HG02763 (cell line): ENCODE data around the gene APOA4.
"Not testable (repeated sequence)": the region's sequence is repeated elsewhere in the genome, so short reads cannot be mapped to it uniquely, and the experiment has no call there.

Source experiments
- ATAC-seq: cut with Tn5 transposase; IDR thresholded peaks from one replicate; pipeline ENCODE4 v1.9.1; 2021; ENCODE audit warnings: mild to moderate bottlenecking, moderate library complexity; ENCODE audit not compliant: unreplicated experiment

The APOA4 gene

GRCh38 chr11:116849486-116849885 is 26.4 kb upstream of the APOA4 start:
- no peak for ATAC-seq

- ATAC-seq = no peak
These were observed 26.0 kb upstream of the APOA4 start for GRCh38 chr11:116849060-116849459.

- ATAC-seq = no peak
These were observed 24.5 kb upstream of the APOA4 start for GRCh38 chr11:116847612-116848011.

DNA sequence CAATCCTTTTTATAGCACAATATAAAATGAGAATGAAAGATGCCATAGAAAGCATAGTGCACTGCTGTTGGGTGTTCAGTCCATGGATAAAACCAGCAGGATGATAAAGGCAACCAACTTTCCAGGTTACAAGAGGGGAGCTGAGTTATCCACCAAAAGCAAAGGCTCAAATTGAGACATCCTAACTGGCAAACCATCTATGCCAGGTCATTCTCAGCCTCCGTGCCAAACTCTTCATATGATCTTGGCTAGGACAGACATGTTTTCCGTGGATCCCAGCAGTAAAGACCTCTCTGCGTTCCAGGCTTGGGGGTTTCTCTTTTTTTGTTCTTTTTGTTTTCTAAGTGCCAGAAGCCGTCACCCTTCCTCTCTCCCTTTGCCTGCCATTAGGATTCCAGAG is 21.6 kb upstream of the APOA4 start:
- no peak for ATAC-seq

DNA sequence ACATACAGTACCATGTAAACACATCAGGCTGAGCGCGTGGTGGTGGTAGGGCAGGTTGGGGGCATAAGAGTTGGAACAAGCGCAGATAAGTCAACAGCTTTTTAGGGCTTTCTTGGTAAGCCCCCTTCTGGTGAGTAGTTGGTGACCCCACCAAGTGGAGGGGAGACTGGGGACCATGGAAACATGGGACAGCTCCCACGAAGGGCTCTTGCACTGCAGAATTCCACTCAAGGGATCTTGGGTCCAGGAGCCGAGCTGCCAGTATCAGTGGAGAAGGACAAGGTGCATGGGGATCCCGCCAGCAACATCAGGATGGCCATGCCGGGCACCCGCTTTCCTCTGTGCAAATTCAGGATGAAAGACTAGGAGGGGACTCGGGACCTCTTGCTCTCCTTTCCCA is 20.6 kb upstream of the APOA4 start:
- no peak for ATAC-seq

DNA sequence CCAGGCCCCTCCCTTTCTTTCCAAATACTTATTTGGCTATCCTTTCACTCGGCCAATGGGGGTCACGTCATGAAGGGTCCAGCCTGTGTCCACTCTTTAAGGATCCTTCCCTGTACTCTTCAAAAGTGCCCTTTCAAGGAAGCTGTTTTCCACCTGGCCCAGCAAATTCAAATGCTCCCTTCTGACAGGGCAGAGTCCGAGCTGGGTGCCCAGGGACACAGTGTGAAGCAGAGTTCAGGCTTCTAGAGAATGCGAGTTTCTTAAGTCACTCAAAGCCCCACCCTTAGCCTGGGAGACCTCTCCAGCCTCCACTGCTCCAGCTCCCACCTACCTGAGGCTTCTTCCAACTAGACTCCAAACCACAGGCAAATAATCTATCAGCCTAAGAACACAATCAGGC is 19.8 kb upstream of the APOA4 start:
- no peak for ATAC-seq

DNA sequence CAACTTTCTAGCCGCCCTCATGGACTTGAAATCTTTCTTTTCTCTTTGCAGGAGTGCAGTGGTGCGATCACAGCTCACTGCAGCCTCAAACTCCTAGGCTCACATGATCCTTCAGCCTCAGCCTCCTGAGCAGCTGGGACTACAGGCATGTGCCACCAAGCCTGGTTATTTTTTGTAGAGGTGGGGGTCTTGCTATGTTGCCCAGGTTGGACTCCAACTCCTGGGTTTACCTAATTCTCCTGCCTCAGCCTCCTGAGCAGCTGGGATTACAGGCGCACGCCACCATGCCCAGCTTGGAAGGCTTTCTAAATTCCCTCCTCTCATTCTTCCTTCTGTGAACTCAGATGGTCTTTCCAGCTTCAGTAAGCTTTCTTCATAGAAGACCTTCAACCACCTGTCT is 19.0 kb upstream of the APOA4 start:
- ATAC-seq = no peak

GRCh38 chr11:116840746-116841296 is 17.7 kb upstream of the APOA4 start:
- no peak for ATAC-seq

DNA sequence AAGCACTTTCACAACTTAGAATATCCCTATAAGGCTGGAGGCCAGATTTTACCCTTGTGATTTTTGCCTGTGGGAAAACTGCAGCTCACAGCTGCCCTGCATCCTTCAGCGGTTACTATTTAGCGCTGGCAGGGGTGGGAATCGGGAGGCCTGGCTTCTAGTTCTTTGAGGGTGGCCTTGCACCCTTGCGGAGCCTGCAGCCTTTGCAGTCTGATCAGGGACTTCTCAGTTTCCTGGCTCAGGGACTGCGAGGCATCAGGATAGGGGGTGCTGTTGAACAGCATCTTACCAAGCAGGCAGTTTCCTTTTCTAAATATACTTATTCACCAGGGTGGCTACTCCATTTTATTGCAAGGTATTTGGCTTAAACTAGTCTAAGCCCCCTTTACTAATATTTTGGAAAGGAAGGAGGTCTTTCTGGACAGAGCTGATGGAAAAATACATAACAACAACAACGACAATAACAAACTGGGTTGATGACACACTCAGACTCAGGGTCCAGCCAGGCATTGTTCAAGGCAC is 17.2 kb upstream of the APOA4 start:
- no peak for ATAC-seq

DNA sequence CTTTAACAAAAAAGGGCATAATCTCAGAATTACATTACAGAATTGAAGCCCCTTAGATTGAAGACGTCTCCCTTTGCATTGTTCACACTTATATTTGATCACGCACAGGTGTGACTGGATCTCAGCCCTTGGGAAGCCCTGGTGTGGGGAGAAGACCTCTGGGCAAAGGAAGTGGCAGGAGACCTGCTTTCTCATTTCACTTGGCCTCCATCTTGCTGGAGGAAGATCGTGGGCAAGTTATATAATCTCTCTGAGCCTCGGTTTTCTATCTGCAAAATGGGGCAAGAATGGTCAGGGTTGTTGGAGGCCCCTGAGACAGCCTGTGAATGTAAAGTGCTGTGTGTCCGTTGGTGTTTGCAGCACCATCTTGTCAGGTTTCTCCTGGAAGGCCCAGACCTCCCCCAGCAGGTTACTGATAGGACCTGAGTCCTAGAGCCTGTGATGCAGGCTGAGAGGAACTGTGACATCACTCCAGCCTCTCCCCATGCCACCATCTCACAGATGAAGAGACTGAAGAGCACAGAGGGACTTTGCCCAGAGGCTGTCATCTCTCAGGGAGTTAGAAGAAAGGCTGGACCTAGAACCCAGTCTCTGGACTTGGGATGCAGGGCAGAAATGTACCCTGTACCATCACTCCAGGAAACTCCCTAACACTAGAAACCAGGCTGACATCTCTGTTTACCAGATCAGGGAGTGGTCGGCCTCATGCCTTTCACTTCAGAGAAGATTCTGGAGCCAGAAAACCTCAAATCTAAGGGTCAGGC is 15.4 kb upstream of the APOA4 start:
- no peak for ATAC-seq

GRCh38 chr11:116837231-116838091 is 14.4 kb upstream of the APOA4 start, which contains the start of gene APOA1:
Gene APOA1 (minus strand): TSS chr11:116837622. CDS start chr11:116837387, 235 bp downstream.
- no peak for ATAC-seq

GRCh38 chr11:116836632-116836991 is 13.5 kb upstream of the APOA4 start:
- no peak for ATAC-seq

DNA sequence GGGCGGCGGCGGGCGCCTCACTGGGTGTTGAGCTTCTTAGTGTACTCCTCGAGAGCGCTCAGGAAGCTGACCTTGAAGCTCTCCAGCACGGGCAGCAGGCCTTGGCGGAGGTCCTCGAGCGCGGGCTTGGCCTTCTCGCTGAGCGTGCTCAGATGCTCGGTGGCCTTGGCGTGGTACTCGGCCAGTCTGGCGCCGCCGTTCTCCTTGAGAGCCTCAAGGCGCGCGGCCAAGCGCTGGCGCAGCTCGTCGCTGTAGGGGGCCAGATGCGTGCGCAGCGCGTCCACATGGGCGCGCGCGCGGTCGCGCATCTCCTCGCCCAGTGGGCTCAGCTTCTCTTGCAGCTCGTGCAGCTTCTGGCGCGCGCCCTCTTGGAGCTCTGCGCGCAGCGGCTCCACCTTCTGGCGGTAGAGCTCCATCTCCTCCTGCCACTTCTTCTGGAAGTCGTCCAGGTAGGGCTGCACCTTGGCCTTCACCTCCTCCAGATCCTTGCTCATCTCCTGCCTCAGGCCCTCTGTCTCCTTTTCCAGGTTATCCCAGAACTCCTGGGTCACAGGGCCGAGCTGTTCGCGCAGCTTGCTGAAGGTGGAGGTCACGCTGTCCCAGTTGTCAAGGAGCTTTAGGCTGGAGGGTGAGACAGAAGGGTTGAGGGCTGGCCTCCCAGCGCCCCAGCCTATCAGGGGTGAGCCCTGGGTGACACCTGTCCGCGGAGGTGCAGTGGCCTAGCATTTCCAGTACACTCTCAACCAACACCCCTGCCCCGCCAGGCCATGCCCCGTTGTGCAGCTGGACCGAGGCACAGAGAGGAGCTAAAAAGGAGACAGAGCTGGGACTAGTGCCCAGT is 12.9 kb upstream of the APOA4 start:
- ATAC-seq = peak; percentile 60

GRCh38 chr11:116835042-116835772 is 12.1 kb upstream of the APOA4 start:
- no peak for ATAC-seq

DNA sequence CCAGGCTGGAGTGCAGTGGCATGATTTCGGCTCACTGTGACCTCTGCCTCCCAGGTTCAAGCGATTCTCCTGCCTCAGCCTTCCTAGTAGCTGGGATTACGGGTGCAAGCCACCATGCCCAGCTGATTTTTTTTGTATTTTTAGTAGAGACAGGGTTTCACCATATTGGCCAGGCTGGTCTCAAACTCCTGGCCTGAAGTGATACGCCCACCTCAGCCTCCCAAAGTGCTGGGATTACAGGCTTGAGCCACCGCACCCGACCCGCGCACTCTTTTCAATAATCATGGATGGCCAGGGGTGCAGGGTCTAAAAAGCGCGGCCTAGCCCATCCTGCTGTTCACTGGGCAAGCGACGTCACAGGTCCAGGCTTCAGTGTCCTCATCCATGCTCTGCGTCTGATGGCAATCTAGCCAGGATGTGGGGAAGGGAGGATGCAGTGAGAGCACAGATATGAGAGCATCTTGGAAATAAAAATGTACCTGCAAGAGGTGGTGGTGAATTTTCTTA is 11.5 kb upstream of the APOA4 start:
- ATAC-seq = not testable (repeated sequence)

- no peak for ATAC-seq
These were observed 10.9 kb upstream of the APOA4 start for GRCh38 chr11:116833816-116834534.

DNA sequence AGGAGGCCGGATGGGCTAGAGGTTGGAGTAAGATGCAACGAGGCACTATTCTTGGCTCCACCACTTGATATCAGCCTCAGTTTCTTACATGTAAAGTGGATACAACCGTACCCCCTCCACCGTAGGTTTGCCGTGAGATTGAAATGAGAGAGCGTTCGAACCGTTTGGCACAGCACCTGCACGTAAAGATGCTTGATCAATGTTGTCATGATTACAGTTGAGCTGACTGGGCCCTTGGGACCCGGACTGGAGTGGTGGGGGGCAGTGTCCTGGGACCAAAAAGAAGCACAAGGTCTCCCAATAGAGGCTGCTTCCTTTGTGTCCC is 10.3 kb upstream of the APOA4 start:
- no peak for ATAC-seq

DNA sequence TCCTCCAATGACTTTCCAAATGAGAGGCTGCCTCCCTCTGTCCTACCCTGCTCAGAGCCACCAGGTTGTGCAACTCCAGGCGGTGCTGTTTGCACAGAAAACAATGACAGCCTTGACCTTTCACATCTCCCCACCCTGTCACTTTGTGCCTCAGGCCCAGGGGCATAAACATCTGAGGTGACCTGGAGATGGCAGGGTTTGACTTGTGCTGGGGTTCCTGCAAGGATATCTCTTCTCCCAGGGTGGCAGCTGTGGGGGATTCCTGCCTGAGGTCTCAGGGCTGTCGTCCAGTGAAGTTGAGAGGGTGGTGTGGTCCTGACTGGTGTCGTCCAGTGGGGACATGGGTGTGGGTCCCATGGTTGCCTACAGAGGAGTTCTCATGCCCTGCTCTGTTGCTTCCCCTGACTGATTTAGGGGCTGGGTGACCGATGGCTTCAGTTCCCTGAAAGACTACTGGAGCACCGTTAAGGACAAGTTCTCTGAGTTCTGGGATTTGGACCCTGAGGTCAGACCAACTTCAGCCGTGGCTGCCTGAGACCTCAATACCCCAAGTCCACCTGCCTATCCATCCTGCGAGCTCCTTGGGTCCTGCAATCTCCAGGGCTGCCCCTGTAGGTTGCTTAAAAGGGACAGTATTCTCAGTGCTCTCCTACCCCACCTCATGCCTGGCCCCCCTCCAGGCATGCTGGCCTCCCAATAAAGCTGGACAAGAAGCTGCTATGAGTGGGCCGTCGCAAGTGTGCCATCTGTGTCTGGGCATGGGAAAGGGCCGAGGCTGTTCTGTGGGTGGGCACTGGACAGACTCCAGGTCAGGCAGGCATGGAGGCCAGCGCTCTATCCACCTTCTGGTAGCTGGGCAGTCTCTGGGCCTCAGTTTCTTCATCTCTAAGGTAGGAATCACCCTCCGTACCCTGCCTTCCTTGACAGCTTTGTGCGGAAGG is 9.5 kb upstream of the APOA4 start:
- ATAC-seq = no peak
